ENCODE results near the gene UPK3A.
"Not testable (repeated sequence)": the region's sequence is repeated elsewhere in the genome, so short reads cannot be mapped to it uniquely, and the experiment has no call there.

The UPK3A gene

GRCh38 chr22:45285263-45286058 is 712 bp downstream of the UPK3A start:
- no peak for DNase-seq

GRCh38 chr22:45286854-45287551 is 2.3 kb downstream of the UPK3A start:
- no peak for DNase-seq

DNA sequence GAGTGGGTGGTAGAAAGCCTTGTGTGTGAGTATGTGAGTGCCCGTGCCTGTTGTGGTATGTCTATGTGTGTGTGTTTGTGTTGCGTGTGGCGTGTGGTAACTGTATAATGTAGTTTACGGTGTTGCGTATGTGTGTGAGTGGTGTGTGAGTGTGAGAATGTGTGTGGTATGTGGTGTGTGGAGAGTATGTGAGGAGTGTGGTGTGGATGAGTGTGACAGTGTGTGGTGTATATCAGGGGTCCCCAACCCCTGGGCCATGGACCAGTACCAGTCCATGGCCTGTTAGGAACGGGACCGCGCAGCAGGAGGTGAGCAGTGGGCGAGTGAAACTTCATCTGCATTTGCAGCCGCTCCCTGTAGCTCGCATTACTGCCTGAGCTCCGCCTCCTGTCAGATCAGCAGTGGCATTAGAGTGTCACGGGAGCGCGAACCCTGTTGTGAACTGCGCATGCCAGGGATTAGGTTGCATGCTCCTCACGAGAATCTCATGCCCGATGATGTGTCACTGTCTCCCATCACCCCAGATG is 5.7 kb downstream of the UPK3A start:
- DNase-seq: no peak

DNA sequence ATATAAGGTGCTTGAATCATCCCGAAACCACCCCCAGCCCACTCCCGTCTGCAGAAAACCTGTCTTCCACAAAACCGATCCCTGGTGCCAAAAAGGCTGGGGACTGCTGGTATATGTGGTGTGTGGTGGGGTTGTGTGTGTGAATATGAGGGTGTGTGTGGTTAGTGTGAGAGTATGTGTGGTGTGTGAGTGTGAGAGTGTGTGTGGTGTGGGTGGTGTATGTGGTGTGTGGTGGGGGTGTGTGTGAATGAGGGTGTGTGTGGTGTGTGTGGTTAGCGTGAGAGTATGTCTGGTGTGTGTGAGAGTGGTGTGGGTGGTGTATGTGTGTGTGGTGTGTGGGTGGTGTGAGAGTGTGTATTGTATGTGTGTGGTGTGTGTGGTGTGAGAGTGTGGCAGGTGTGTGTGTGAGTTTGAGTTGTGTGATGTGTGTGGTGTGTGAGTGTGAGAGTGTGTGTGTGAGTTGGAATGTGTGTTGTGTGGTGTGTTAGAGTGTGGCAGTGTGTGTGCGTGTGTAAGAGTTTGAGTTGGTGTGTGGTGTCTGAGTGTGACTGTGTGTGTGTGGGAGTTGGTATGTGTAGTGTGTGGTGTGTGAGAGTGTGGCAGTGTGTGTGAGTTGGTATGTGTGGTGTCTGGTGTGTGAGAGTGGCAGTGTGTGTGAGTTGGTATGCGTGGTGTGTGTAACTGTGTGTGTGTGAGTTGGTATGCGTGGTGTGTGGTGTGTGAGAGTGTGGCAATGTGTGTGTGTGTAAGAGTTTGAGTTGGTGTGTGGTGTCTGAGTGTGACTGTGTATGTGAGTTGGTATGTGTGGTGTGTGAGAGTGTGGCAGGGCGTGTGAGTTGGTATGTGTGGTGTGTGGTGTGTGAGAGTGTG is 6.5 kb downstream of the UPK3A start:
- DNase-seq: no peak

DNA sequence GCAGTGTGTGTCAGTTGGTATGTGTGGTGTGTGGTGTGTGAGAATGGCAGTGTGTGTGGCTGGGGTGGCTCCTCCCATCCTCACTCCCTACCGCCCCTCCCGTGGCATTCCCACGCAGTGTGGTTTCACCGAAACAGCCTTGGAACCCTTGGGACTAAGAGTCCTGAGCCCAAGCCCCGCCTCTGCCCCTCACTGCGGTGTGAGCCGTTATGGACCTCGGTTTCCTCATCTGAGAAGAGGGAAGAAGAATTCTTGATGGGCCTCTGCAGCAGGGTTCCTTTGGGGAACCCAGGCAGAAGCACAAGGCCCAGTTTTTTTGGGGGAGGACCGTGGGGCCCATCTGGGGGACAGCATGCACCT is 7.2 kb downstream of the UPK3A start:
- DNase-seq: no peak

- DNase-seq: no peak
Measured at GRCh38 chr22:45292731-45293442, 8.1 kb downstream of the UPK3A start.

DNA sequence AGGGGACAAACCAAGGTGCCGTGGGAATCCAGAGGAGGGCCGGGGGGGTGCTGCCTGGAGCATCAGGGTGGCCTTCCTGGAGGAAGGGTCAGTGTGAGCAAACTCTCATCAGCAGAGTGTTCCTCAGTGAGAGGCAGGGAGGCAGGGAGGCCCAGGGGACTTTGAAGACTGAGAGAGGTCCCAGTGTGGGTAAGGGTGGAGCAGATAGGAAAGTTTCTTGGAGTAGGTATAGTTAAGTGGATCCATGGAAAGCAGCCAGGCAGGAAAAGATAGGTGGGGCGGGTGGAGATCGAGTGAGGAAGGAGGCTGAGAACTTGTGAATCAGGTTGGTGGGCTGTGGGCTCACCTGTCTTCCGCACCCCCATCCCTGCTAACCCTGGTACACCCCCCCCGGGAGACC is 9.3 kb downstream of the UPK3A start:
- DNase-seq: no peak

DNA sequence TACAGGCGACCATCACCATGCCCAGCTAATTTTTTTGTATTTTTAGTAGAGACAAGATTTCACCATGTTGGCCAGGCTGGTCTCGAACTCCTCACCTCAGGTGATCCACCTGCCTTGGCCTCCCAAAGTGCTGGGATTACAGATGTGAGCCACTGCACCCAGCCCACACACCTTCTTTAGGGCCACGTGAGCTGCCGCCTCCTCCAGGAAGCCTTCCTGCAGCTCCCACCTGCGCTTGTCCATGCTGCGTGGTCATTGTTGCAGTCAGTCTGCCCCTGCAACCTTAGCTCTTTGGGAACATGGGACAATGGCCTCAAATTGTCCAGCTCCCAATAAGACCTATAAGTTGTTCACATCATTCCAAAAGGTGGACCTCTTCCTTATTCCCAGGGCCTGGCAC is 10.3 kb downstream of the UPK3A start:
- not testable (repeated sequence) for DNase-seq

DNA sequence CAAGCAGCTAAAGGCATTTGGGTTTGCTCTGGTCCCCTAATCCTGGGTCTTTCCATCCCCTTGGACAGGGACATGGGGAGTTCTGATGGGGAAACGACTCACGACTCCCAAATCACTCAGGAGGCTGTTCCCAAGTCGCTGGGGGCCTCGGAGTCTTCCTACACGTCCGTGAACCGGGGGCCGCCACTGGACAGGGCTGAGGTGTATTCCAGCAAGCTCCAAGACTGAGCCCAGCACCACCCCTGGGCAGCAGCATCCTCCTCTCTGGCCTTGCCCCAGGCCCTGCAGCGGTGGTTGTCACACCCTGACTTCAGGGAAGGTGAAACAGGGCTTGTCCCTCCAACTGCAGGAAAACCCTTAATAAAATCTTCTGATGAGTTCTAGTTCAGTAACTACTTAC is 10.7 kb downstream of the UPK3A start:
- DNase-seq: no peak

GRCh38 chr22:45296628-45297297 is 12.0 kb downstream of the UPK3A start:
- DNase-seq: peak in 1 of 2 experiments; percentile 24

GRCh38 chr22:45298934-45299505 is 14.3 kb downstream of the UPK3A start:
- DNase-seq: no peak

- DNase-seq: no peak
Measured at GRCh38 chr22:45302751-45303150, 18.0 kb downstream of the UPK3A start.

DNA sequence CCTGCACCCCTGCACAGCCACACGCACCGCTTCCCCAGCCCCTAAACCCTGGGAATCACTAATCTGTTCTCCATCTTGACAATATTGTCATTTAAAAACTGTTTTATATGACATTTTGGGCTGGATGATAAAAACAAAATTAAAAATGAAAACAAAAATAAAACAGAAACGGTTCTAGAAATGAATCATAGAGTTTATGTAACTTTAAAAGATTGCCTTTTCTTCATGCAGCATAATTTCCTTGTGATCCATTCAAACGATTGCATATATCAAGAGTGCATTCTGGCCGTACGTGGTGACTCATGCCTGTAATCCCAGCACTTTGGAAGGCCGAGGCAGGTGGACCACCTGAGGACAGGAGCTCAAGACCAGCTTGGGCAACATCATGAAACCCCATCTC is 18.4 kb downstream of the UPK3A start:
- DNase-seq: no peak

- DNase-seq: no peak
Measured at GRCh38 chr22:45304971-45305370, 20.2 kb downstream of the UPK3A start.

GRCh38 chr22:45305456-45306075 is 20.8 kb downstream of the UPK3A start:
- DNase-seq: no peak

- no peak for DNase-seq
Measured at GRCh38 chr22:45306139-45306538, 21.4 kb downstream of the UPK3A start.

DNA sequence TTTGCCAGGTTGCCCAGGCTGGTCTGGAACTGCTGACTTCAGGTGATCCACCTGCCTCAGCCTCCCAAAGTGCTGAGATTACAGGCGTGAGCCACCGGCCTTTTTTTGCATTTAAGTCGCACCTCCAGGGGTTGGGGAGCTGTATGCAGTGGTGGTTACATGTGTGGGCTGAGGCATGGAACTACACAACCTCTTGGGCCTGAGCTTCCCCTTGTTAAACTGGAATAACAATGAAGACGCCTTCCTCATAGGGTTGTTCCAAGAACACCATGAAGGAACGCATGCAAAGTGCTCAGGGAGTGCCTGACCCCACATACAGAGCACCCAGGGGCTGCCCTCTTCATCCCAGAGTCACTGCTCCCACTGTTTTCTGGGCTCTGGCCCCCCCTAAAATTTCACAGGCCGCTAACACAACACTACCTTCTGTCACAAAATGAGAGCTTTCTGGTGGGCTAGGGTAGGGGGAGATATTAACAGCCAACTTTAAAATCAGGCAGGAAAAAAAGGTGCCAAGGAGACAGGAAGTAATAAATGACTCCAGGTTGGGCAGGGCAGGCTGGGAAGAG is 23.7 kb downstream of the UPK3A start:
- DNase-seq: no peak

- DNase-seq: peak; percentile 13 to 16
Measured at GRCh38 chr22:45308957-45309421, 24.2 kb downstream of the UPK3A start.

DNA sequence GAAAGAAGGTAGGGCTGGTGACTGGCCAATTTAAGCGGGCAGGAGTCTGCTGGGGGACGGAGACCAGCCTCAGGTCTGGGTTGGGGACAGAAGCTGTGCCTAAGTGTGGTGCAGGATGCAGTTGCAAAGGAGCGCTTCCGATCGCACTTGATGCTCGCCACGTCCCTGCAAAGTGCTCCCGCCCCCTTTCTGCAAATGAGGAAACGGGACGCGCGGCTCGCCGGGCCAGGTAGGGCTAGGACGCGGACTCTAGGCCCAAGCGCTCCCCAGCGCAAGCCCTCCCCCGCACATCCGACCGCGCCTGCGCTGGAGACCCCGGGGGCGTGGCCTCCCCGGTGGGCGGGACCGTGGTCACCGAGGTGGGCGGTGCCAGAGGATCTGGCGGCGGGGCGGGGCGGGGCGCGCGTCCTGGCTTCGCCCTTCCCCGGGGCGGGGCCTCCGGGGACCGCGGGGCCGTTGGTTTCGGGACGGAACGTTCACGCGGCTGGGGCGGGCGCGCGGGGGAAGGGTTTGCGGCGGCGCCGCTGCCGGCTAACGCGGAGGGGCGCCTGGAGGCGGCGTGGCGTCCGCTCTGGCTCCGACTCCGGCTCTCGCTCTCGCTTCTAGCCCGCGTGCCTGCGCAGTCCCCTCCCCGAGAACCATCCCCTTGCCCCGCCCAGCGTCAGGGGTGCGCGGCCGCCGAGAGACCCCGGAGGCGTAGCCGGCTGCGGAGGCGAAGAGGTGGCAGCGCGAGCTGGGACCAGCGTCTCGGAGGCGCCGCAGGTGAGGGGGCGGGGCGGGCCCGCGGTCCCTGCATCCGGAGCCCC is 24.9 kb downstream of the UPK3A start, which contains the start of gene FAM118A:
Gene FAM118A (plus strand): TSS at position 513 of the 806 bp plus-strand sequence. CDS start 12,446 bp downstream, outside the sequence.
- peak; percentile 88 to 89 for DNase-seq

Measured in AML-193 (cell line).